ENCODE measurements around the gene IDH3G. TPM values are rescaled to one million over a fixed set of nuclear protein-coding genes. Genes with fewer than 3 reads are reported as not detected.
A peak's percentile ranks its signal among the peaks of the same experiment; 100 is the strongest.

The IDH3G gene
- total and polyA plus RNA-seq, 10 donors, result 32.7 to 92.7 (median 58.1) TPM

DNA sequence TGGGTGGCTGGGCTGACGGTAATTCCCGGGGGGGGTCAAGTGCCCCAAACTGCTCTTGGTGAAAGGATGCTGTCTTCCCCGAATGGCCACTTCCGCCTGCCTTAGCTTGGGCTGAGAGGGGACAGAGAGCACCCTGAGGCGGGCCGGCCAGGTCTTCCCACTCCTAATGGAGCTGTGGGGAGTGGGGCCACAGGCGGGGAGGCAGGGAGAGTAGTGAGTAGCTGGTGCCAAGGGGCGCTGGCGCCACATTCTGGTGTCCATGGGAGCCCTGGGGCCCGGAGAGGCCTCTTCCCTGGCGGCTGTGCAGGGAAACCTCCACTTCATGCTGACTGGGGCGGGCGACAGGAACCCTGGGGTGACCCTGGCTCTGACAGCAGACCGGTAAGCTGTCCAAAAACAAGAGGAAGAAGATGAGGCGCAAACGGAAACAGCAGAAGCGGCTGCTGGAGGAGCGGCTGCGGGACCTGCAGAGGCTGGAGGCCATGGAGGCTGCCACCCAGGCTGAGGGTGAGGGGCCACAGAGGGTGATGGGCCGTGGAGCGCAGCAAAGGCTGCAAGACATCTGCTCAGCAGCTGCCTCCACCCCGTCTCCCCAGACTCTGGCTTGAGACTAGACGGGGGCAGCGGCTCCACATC lies 10.7 kb downstream of the IDH3G start:
- DNase-seq, result no peak
- 51 to 73% (median 72%) methylated on average over 5 to 24 of the region's 24 CpGs for WGBS, 5 donors

DNA sequence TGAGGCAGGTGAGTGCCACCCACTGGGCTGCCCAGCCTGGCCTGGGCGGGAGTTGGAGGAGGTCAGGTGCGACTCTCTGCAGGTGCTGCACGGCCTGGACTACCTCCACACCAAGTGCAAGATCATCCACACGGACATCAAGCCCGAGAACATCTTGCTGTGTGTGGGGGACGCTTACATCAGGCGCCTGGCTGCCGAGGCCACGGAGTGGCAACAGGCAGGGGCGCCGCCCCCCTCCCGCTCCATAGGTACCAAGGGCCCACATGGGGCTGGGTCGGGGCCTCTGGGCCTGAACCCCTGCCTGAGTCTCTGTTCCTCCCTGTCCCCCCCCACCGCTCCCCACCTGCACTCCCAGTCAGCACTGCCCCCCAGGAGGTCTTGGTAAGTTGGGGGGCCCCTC lies 11.3 kb downstream of the IDH3G start:
- 90 to 92% (median 91%) methylated on average over 11 to 14 of the region's 14 CpGs; no CpG with 5 or more reads in 1 of the 5 donors for WGBS, 5 donors
- H3K9me3 ChIP-seq, result no peaks in the 10 kb centered on the region
- H3K27ac ChIP-seq, result no peak overlapping the region
- H3K27me3 ChIP-seq (replicated peaks in 1 of 7), result peaks cover 0 to 37% (median 8%) of the 10 kb centered on the region in 7 donors
- intact Hi-C loops (cut with DNase I; ENCODE audit: low total_unique reads), result no loop called here
- no peak for DNase-seq
- peaks cover 0 to 29% (median 10%) of the 10 kb centered on the region in 6 donors for H3K4me1 ChIP-seq
- TF ChIP-seq POLR2AphosphoS5 (IDR thresholded peaks at IDR 0.05), result no peak
- TF ChIP-seq, protein P1, sequence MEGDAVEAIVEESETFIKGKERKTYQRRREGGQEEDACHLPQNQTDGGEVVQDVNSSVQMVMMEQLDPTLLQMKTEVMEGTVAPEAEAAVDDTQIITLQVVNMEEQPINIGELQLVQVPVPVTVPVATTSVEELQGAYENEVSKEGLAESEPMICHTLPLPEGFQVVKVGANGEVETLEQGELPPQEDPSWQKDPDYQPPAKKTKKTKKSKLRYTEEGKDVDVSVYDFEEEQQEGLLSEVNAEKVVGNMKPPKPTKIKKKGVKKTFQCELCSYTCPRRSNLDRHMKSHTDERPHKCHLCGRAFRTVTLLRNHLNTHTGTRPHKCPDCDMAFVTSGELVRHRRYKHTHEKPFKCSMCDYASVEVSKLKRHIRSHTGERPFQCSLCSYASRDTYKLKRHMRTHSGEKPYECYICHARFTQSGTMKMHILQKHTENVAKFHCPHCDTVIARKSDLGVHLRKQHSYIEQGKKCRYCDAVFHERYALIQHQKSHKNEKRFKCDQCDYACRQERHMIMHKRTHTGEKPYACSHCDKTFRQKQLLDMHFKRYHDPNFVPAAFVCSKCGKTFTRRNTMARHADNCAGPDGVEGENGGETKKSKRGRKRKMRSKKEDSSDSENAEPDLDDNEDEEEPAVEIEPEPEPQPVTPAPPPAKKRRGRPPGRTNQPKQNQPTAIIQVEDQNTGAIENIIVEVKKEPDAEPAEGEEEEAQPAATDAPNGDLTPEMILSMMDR (IDR thresholded peaks at IDR 0.05 in 8 of 11, conservative IDR thresholded peaks at IDR 0.05 in 3 of 11), result no peak
- no peak for TF ChIP-seq POLR2A (IDR thresholded peaks at IDR 0.05)
- H3K4me3 ChIP-seq, result no peak overlapping the region
- H3K36me3 ChIP-seq, result peaks cover 0 to 48% (median 24%) of the 10 kb centered on the region in 6 donors

More for the DNA sequence above, 10.7 kb downstream of the IDH3G start:
- TF ChIP-seq, protein P1 (IDR thresholded peaks at IDR 0.05 in 8 of 11, conservative IDR thresholded peaks at IDR 0.05 in 3 of 11), result no peak
- peak in 2 of 3 donors; percentile 50 to 61 for TF ChIP-seq POLR2AphosphoS5 (IDR thresholded peaks at IDR 0.05)
- H3K27ac ChIP-seq, result no peak overlapping the region
- H3K27me3 ChIP-seq (replicated peaks in 1 of 7), result peaks cover 0 to 31% (median 8%) of the 10 kb centered on the region in 7 donors
- intact Hi-C loops (cut with DNase I; ENCODE audit: low total_unique reads), result no loop called here
- no peaks in the 10 kb centered on the region for H3K9me3 ChIP-seq
- H3K36me3 ChIP-seq, result peaks cover 0 to 54% (median 29%) of the 10 kb centered on the region in 6 donors
- no peak overlapping the region for H3K4me3 ChIP-seq
- peaks cover 0 to 29% (median 10%) of the 10 kb centered on the region in 6 donors for H3K4me1 ChIP-seq

DNA sequence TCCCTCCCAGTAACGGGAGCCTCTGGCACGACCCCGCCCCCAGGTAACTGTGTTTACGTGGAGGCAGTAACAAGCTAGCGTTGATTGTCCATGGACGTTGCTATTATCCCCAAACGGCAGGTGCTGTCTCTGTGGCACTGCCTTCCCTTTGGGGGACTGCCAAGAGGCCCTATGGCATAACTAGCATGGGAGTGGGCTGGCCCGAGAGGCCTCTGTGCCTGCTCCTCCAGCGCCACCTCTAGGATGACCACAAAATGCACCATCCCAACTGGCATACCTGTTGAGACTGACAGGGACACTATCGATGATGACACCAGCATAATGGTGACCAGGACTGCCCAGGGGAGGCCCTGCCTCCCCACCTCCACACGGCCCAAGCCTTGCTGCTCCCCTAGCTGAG lies 11.9 kb downstream of the IDH3G start:
- Histone ChIP-seq H3K4me3 (no peak overlapping the region), H3K27ac (no peak overlapping the region), H3K4me1 (peaks cover 0 to 29% (median 10%) of the 10 kb centered on the region in 6 donors), H3K36me3 (peaks cover 0 to 42% (median 20%) of the 10 kb centered on the region in 6 donors), H3K27me3 (replicated peaks in 1 of 7) (peaks cover 0 to 43% (median 8%) of the 10 kb centered on the region in 7 donors), H3K9me3 (no peaks in the 10 kb centered on the region)
- no peak for DNase-seq
- WGBS, 5 donors, result 63 to 82% (median 73%) methylated on average over 8 to 11 of the region's 11 CpGs; no CpG with 5 or more reads in 1 of the 5 donors
- TF ChIP-seq POLR2AphosphoS5 (IDR thresholded peaks at IDR 0.05) (no peak), POLR2A (IDR thresholded peaks at IDR 0.05) (no peak)
- TF ChIP-seq, protein P1 (IDR thresholded peaks at IDR 0.05 in 8 of 11, conservative IDR thresholded peaks at IDR 0.05 in 3 of 11), result no peak
- intact Hi-C loops (cut with DNase I; ENCODE audit: low total_unique reads), result no loop called here

DNA sequence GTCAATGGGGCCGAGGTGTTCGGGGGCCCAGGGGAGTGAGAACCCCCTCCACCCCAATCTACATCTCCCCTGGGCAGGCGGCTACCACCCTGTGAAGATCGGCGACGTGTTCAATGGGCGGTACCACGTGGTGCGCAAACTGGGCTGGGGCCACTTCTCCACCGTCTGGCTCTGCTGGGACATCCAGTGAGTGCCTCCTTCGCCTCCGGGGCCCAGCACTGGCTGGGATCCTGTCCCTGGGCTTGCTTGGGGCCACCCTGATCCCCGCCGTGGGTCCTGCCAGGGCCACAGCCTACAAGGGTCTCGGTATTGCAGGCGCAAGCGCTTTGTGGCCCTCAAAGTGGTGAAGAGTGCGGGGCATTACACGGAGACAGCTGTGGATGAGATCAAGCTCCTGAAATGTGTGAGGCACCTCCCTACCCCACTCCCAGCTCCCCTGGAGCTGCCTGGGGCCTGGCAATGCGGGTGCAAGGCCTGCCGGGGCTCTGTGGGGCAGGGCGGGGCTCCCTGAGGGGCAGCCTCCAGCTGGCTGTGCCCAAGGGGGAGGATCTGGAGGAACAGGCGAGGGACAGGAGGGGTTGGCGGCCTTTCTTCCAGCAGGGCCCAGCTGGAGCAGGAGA lies 12.6 kb downstream of the IDH3G start:
- H3K4me3 ChIP-seq, result no peak overlapping the region
- H3K4me1 ChIP-seq, result peaks cover 0 to 29% (median 10%) of the 10 kb centered on the region in 6 donors
- H3K36me3 ChIP-seq, result peaks cover 0 to 34% (median 12%) of the 10 kb centered on the region in 6 donors
- H3K27me3 ChIP-seq (replicated peaks in 1 of 7), result peaks cover 0 to 46% (median 8%) of the 10 kb centered on the region in 7 donors
- no peak overlapping the region for H3K27ac ChIP-seq
- intact Hi-C loops (cut with DNase I; ENCODE audit: low total_unique reads), result no loop called here
- H3K9me3 ChIP-seq, result no peaks in the 10 kb centered on the region
- 71 to 94% (median 82%) methylated on average over 6 to 24 of the region's 24 CpGs for WGBS, 5 donors
- no peak for DNase-seq
- peak in 1 of 3 donors; percentile 31 for TF ChIP-seq POLR2AphosphoS5 (IDR thresholded peaks at IDR 0.05)
- TF ChIP-seq POLR2A (IDR thresholded peaks at IDR 0.05), result no peak
- TF ChIP-seq, protein P1 (IDR thresholded peaks at IDR 0.05 in 8 of 11, conservative IDR thresholded peaks at IDR 0.05 in 3 of 11), result no peak

All from spleen (tissue), 11 donors.